H1 (cell line): ENCODE measurements around the gene SYT14. TPM values are rescaled to one million over a fixed set of nuclear protein-coding genes. Genes with fewer than 3 reads are reported as not detected.

Experiments used
- ASH2L ChIP-seq: fragments of 200-600, 300-600 bp; sonication (generic); IDR thresholded peaks from one replicate; pipeline ENCODE4 v1.7.1; 2017; ENCODE audit warnings: low read length
- CHD2 ChIP-seq: IDR thresholded peaks from 2 replicates; pipeline ENCODE4 v1.6.1; 2012; ENCODE audit warnings: low read length, improper control_type of control experiment
- JUN ChIP-seq: IDR thresholded peaks from 2 replicates; pipeline ENCODE4 v1.6.1; 2011; ENCODE audit warnings: low read depth, mild to moderate bottlenecking, improper control_type of control experiment, low read length
- JUND ChIP-seq: IDR thresholded peaks from 2 replicates; pipeline ENCODE4 v1.6.1; 2011; ENCODE audit warnings: mild to moderate bottlenecking, improper control_type of control experiment, low read length
- POLR2A ChIP-seq, 2 experiments: IDR thresholded peaks; 1 replicate in 1 of 2; 2 replicates in 1 of 2; pipeline ENCODE4 v1.6.1; 2011; ENCODE audit warnings: low read depth in 2 of 2, low read length in 2 of 2, mild to moderate bottlenecking in 2 of 2; ENCODE audit errors: control extremely low read depth in 1 of 2
- SIX5 ChIP-seq: IDR thresholded peaks from 2 replicates; pipeline ENCODE4 v1.6.1; 2011; ENCODE audit warnings: mild to moderate bottlenecking, low read depth, low read length
- TCF12 ChIP-seq: IDR thresholded peaks from 2 replicates; pipeline ENCODE4 v1.6.1; 2011; ENCODE audit warnings: low read depth, mild to moderate bottlenecking, low read length
- polyA plus RNA-seq, 7 experiments: library from polyadenylated mRNA; depleted of rRNA in 3 of 7; stranded (reverse) in 5 of 7; unstranded in 2 of 7; fragments of >200 nt in 5 of 7; fragments of 200-250 nt in 2 of 7; gene quantifications; 1 replicate in 5 of 7; 2 replicates in 1 of 7; 4 replicates in 1 of 7; pipeline versions ENCODE4 v1.2.1 to v1.2.3, GENCODE V29; 2011 to 2013; ENCODE audit warnings: missing spikeins in 2 of 7, mixed read lengths in 2 of 7
- total RNA-seq: library from RNA; stranded (reverse); fragmentation: NEBNext Ultra II Directional; extraction: Animal tissue kit (Norgen Biotek cat#: 25700); gene quantifications from 2 replicates; pipeline ENCODE4 v1.2.1, GENCODE V29; 2021

SYT14 gene
- total and polyA plus RNA-seq, 2 of the 8 experiments (the other 6 are each of a cell fraction or from before 2014, with no cell fraction given), result 2.3 to 18.4 TPM

GRCh38 chr1:210024282-210024681 lies 86.3 kb downstream of the SYT14 start (continued):
- TF ChIP-seq JUN (no peak), POLR2A (IDR thresholded peaks at IDR 0.05; ENCODE audit: control extremely low read depth in 1 of 2, low read depth in 2 of 2, low read length in 2 of 2) (no peak), ASH2L (no peak), SIX5 (no peak), TCF12 (no peak), JUND (no peak), CHD2 (no peak)
